Testis (tissue), 2 donors: ENCODE measurements around the gene SHISA7.
A peak's percentile ranks its signal among the peaks of the same experiment; 100 is the strongest.

ENCODE experiments used
- CTCF ChIP-seq, 3 experiments: fragments of 450-650 bp in 2 of 3; fragments of 200-600 bp in 1 of 3; sonication (generic) in 1 of 3; IDR thresholded peaks; one replicate each; pipeline ENCODE4 v1.5.1; 2016 to 2019; ENCODE audit warnings: antibody characterized with exemption in 3 of 3, mild to moderate bottlenecking in 2 of 3, moderate library complexity in 1 of 3
- POLR2A ChIP-seq: fragments of 450-650 bp; IDR thresholded peaks from one replicate; pipeline ENCODE4 v1.6.1; 2017; ENCODE audit warnings: antibody characterized with exemption, mild to moderate bottlenecking, moderate library complexity

GRCh38 chr19:55486043-55486970 lies 43.2 kb upstream of the SHISA7 start:
- TF ChIP-seq CTCF (IDR thresholded peaks at IDR 0.05) (peak in 1 of 3 experiments; percentile 14), POLR2A (no peak)
